GM18867 (cell line): ENCODE data around the gene RPL3.

Experiments used
- ATAC-seq: cut with Tn5 transposase; IDR thresholded peaks from one replicate; pipeline ENCODE4 v1.9.1; 2021; ENCODE audit warnings: mild to moderate bottlenecking, moderate library complexity; ENCODE audit not compliant: unreplicated experiment

The RPL3 gene

DNA sequence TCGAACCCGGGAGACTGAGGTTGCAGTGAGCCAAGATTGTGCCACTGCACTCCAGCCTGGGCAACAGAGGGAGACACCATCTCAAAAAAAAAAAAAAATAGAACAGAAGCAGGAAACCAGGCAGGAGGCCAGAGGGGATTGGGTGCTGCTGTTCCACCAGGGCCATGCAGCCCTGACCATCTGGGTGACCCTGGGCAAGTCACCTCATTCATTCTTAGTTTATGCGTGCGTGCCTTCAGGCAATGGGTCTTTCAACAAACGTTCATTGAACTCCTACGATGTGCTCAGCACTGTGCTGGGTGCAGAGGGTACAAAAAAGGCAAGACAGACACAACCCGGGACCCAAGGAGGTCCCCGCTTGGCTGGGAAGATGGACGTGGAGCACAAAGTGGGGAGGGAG, 18.3 kb downstream of the RPL3 start:
- ATAC-seq: no peak

DNA sequence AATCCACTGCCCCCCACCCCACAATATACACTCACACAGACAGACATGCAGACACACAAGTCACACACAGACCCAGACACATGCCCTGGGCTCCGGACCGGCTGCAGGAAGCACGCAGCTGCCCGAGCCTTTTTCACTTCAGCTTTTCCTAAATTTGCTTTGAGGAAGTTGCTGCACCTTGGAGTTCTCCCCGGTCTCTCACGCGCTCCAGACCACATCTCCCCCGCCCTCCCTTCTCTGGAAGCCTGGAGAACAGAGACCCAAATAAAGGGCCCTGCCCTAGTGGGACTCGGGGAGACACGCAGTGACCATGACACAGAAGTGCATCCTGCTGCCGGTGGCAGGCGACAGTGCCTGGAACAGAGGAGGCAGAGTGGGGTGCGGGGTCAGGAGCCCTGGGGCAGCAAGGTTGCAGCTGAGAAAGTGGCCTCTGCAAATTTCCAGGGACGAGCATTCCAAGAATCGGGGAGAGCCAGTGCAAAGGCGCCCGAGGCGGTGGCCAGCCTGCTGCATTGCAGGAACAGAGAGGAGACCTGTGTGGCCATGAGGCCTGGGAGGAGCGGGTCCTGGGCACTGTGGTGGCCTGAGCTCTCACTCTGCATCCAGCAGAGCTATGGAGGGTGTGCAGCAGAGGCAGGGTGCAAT, 19.1 kb downstream of the RPL3 start:
- ATAC-seq: no peak

DNA sequence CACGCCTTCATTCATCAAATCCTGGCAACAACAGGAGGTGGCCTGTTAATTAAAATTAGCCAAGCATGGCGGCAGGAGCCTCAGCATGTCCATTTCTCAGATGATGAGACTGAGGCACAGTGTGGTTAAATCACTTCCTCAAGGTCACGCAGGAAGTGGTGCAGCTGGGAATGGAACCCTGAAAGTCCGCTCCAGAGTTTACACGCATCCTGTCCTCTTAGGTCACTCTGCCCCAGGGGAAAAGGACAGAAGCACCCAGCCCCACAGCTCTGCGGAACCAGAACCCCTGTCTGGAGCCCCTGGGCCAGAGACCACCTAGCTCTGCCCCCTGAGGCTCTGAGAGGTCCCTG, 19.6 kb downstream of the RPL3 start:
- no peak for ATAC-seq

DNA sequence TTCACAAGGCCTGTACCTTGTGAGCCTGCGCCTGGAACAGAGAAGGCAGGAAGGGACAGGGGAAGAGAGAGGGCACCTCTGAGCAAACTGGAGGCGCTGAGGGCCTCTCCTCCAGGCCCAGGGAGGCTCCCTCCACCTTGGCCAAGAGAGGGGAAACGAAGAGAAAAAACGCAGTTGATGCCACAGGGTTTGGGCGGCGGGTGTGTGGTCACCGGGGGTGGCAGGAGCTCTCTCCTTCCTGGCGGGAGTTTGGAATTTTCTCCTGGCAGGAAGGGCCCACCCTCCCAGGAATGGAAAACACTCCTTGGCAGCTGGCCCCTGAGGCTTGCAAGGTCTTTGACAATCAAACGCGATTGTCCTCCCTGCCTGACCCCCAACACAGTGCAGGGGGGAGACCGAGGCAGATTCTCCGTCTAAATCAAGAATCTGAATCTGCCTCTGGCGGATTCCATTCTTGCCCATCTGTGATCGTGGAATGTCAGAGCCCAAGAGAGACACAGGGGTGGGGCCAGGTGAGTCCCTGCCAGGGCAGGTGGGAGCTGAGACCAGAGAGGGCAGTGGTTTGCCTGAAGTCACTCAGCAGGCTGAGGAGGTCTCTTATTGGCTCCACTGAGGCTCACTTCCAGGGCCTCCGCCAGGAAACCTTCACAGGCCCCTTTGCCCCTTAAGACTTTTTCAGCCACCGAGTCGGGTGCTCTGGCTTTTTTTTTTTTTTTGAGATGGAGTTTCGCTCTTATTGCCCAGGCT, 21.0 kb downstream of the RPL3 start:
- ATAC-seq: no peak

DNA sequence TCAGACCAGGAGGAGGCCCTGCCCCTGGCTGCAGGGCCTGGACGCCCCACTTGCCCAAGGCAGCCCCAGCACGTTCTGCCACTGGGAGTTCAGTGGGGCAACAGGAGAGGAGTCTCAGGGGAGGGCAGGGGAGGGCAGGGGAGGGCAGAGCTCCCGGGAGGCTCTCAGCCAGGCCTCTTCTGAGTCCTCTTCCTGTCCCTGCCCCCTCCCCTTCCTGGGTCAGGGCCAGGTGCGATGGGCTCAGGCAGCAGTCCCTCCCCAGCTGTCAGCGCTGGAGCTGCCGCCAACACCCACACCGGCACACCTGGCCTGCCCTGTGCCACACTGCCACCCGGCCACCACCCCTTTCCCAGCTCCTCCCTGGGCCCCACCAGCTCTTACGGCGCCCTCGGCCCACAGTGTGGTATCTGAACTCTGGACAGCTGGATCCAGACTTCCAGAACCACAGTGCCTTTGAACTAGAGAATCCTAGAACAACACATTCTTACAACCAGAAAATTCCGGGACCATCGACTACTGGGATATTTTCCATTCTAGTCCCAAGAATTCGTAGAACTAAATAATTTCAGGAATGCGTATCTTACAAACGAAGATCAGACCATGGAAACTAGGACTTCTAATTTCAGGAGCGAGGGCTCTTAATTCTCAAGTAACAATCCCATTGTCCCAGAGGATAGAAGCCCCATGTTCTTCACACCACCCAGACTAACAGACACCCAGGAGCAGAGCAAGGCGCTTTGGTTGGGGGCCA, 21.8 kb downstream of the RPL3 start:
- no peak for ATAC-seq

DNA sequence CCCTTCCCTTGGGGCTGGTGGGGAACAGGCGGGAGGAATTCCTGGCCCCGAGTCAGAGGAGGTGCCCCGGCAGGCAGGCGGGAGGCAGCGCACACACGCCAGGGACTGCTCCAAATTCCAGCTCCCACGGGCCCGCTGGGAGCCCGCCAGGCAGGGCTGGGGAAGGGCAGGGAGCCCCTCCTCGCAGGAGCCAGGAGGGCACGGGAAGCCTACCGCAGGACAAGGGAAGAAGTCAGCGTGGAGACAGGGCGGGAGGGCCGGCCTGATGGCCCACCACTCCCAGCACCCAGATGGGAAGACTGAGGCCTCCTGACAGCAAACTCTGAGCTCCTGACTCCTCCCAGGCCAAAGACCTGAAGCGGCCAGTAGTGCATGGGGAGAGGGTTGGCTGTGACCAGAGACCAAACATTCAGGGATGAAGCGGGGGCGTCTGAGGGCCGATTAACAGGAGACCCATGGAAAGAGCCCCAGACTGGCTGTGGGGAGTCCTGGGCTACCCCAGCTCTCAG, 22.4 kb downstream of the RPL3 start:
- no peak for ATAC-seq

DNA sequence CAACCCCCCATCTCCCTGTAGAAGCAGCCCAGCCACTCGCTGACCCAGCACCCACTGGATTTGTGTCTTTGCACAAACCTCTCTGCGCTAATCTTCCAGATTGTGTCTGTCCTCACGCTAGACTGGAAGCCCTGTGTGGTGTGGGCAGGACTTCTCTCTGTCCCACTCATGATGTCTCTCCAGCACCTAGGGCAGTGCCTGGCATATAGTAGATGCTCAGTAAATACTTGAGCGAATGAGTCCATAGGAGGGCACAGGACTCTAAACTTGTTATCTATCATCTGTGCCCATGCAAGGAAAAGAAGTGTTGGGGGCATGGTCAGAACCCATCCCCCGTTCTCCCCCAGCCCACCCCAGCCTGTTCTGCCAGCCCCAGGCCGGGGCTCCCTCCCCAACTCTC, 22.9 kb downstream of the RPL3 start:
- ATAC-seq: no peak

DNA sequence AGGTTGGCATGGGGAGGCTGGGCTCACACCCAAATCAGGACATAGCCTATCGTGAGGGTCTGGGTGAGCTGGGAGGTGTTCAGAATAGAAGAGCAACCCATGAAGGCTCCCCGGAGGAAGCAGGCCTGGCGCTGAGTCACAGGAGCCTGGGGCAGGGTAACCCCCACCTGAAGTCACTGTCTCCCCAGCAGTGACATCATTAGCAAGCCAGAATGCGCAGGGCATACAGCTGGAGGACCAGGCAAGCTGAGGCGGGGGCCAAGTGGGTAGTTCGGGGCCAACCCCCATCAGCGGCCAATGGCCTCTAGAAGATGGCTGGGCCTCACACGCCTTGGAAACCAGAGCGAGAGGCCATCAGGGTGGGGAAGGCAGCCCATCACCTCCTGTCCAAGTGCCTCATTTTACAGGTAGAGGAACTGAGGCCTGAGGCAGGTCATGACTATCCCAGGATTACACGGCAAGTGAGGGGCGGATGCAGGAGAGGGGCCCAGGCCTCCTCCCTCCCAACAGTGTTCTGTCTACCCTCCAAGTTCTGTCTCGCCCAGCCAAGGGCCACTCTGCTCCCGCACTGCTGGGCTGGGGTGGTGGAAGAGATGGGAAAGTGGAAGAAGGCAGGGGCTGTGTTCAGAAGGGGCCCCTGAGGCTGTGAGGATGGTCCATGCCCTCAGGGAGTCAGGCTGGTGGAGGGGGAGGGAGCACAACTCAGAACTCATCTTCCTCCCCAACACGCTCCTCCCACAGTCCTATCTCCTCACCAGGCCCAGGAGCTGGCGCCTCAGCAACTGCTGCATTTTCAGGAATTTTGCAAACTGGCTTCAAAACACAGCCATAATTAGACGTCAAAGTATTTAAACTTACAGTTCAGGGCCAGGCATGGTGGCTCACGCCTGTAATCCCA, 24.6 kb downstream of the RPL3 start:
- ATAC-seq: no peak

DNA sequence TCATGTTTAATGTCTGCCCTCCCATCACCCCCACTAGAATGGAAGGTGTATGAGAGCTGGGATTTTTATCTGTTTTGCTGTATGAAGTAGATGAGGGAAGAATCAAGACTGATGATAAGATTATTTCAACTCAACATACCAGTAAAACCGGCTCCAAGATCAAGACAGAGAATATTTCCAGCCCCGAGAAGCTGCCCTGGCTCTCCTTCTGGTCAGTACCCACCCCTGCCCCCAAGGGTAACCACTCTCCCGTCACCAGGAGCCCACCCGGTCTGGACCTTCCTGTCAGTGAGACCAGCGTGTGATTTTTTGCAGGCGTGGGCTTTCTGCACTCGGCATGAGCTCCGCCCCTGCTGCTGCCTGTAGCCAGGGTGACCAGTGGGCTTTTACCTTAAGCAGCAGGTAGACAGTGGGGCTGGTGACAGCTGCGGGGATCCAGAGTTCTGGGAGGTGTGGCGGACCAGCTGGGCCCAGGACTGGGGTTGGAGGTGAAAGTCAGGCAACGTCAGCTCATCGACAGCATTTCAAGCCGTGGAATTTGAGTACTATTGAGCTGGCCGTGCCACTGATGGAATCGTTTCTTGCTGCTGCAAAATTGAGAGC, 25.6 kb downstream of the RPL3 start:
- no peak for ATAC-seq

DNA sequence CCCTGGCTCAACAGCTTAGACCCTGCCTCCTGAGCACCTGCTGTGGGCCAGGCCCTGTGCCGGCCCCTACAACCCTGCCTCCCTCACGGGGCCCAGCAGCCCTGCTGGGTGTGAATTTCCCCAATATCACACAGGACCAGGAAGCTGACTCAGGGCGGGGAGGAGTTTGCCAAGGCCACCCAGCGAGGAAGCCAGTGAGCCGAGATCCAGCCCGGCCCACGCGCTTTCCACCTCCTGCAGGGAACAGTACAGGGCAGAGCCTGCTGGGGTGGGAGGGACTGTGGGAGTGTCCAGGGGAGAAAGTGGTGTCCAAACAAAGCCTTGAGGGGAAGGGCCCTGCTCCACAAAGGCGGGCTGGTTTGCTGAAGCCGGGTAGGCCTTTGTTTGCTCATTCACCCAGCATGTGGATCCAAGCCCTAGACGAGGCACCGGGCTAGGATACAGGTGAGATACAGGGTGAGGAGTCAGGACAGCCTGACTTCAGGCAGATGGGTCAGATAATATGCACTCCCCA, 26.8 kb downstream of the RPL3 start:
- ATAC-seq: no peak

DNA sequence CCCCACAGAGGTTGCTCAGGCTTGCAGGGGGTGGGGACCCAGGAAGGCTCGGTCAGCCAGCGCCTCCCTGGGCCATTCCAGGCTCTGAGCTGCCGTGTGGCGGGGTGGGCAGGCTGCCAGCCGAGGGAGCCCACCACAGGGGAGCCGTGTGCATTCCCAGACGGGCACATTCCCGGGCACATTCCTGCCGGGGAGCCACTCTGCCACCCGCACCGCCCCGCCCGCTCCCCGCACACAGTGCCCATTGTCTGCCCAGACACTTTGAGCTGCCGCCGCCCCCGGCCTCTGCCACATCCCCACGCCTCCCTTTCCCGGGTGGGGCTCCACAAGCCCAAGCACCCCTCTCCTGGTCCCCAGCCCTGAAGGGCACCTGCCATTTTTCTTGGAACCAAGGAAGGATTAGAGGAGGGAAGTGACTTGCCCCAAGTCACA, 27.4 kb downstream of the RPL3 start:
- ATAC-seq: no peak

DNA sequence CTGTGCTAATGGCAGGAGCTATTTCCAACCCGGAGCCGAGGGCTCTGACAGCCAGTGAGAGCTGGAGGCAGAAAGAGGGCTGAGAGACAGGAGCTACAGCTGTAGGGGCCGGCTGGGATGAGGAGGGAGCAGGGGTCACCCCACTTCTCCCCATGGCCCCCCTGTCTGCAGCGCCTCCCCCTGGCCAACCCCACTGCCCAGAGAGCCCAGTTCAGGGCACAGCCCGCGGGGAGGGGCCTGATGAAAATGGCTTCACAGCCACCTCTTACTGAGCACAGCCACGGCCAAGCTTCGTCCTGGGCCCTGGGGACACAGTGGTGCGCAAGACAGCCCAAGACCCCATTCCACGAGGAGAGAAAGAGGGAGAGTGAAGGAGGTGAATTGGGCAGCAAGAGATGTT, 27.9 kb downstream of the RPL3 start:
- ATAC-seq: no peak

DNA sequence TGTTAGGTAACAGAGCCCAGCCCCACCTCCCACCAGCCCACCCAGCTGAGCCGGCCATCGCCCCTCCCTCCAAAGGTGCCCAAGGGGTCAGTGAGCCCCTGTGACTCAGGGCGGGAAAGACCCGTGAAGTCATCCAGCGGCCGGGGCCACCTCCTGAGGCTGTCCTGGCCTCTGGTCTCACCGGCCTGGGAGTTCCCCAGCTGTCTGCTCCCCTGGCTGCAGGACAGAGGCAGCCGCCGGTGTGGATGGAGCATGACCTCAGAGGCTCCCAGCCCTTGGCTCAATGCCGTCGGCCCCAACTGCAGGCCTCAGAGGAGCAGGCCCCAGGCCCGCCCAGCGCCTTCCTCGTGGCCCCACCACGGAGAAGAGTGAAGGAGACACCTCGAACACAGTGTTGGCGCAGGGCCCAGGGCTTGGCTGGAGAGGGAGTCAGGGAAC, 28.7 kb downstream of the RPL3 start:
- ATAC-seq: no peak

DNA sequence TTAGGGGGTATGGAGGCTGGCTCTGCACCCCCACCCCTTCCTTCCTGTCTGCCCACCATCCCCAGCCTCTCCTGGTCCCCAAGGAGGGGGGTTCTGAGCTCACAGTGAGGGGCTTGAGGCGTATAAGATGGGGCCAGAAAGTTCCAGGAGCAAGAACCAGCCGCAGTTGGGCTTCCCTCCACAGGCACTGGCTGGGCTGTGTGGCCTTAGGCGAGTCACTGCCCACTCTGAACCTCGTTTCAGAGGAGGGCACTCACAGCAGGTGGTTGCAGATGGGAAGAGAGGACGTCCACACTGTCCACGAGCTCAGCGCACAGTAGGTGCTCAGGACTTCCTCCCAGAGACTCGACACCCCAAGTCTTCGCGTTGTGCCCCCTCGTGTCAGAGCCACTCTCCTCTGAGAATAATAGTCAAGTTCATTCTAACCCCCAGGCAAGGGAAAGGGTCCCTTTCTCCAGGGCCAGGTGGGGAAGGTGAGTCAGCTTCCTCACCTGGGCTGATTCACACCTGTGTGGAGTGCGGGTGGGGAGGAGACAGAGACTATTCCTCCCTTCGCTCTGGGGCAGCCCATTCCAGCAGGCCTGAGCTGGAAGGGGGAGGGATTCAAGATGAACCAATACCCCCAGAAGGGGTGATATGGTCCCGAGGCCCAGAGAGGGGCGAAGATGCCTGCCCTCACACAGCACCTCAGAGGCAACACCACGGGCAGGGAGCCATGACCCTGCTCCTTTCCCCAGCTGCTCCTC, 29.3 kb downstream of the RPL3 start:
- ATAC-seq: no peak

DNA sequence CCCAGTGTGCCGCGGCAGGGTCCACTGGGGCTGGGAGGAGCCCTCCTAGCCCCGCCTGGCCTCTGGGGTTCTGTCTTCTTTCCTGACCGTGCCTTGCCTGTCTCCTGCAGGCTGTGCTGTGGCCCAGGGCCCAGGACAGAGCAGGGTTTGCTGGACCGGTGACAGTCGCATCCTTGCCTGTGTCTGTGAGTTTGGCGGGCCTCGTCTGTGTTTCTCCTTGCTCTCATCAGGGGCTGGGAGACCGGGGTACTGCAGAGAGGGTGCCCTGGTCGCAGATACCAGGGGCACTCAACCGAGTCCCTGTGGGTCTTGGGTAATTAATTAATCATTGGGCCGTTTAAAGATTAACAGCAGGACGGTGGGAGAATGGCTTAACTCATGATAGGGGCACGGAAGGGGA, 29.9 kb downstream of the RPL3 start:
- ATAC-seq: no peak

DNA sequence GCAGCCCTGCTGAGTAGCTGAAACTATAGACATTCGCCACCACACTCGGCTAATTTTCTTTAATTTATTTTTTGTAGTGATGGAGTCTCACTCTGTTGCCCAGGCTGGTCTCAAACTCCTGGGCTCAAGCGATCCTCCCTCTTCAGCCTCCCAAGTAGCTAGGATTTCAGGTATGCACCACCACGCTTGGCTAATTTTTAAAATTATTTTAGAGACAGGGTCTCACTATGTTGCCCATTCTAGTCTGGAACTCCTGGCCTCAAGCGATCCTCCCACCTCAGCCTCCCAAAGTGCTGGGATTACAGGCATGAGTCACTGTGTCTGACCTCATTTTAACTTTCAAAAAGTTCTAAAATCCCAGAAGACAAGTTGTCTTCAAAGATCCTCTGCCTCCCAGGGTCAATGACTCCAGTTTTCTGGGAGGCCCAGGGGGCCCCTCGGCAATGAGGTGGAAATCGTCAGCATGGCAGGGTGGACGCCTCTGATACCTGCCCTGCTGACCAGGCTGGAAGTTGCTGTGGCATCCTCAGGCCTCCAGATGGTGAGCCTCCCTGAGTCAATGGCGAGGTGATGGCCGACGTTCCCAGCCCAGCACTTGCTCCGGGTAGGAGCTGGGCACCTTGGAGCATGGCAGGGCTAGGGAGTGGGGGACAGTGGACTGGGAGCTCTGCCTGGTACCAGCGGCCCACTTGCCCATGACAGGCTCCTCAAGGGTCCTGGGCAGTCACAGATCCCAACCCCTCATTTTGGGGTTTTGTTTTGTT, 31.1 kb downstream of the RPL3 start:
- no peak for ATAC-seq

DNA sequence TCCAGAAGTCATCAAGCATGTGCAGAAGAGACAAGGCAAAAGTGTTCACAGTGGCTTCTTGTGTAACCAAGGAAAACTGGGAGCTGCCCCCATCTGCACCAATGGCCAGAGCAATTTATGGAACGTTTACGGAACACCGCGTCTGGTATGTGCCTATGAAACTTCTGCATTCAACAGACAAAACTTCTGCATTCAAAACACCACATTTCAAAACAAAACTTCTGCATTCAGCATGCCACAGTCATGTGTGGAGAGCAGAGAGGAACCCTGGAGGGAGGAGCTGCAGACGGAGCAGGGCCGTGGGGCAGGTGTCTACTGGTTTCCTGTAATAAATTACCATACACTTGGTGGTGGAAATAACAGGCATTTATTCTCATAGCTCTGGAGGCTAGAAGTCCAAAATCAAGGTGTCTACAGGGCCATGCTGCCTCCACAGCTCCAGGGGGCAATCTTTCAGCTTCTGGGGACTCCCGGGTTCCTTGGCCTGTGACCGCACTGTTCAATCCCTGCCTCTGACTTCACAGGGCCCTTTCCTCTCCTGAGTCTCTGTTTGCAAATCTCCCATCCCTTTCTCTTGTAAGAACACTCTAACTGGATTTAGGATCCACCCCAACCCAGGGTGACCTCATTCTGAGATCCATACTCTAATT, 32.2 kb downstream of the RPL3 start:
- ATAC-seq: no peak

DNA sequence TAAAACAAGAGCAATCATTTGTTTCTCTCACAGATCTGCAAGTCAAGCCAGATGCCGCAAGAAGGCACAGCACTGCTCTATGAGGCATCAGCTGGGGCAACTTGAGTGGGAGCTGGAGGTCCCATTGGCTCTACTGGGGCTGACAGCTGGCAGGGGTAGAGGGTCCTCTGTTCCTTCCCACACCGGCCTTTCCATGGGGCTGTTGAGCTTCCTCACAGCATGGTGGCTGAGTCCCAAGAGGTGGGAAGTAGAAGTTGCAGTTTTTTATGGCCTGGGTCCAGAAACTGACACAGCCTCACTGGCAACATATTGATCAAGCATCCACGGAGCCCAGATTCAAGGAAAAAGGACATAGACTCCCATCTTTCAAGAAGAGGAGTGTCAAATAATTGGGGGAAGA, 34.4 kb downstream of the RPL3 start:
- no peak for ATAC-seq
